Natural killer cell (primary cell): ENCODE results near the gene NUTF2. TPM values are rescaled to one million over a fixed set of nuclear protein-coding genes. Genes with fewer than 3 reads are reported as not detected.

Experiments
- ATAC-seq, 3 donors: fragments of 150-1000 bp in 2 of 3; fragments of 200-7000 bp in 1 of 3; cut with Tn5 transposase; 1 replicate in 1 of 3; 2 replicates in 2 of 3; pipeline ENCODE4 v1.10.0; 2021; ENCODE audit warnings: mild to moderate bottlenecking in 2 of 3, moderate library complexity in 2 of 3
- DNase-seq, 2 donors: peaks; one replicate each; pipeline versions ENCODE4 v3.0.0 to v3.0.0-alpha.2; 2013 to 2021; ENCODE audit warnings: mixed read lengths in 1 of 2
- H3K27ac ChIP-seq: one replicate; pipeline ENCODE4 v1.5.1; 2013; ENCODE audit warnings: mild to moderate bottlenecking, low read length
- H3K27me3 ChIP-seq: one replicate; pipeline ENCODE4 v1.6.1; 2013; ENCODE audit warnings: low read length; ENCODE audit not compliant: control insufficient read depth, insufficient read depth
- H3K36me3 ChIP-seq: one replicate; pipeline ENCODE4 v1.6.1; 2013; ENCODE audit warnings: low read length; ENCODE audit not compliant: control insufficient read depth, insufficient read depth
- H3K4me1 ChIP-seq: one replicate; pipeline ENCODE4 v1.6.1; 2013; ENCODE audit warnings: low read length; ENCODE audit not compliant: control insufficient read depth, insufficient read depth
- H3K4me3 ChIP-seq: one replicate; pipeline ENCODE4 v1.5.1; 2013; ENCODE audit warnings: low read length
- H3K9me3 ChIP-seq: one replicate; pipeline ENCODE4 v1.6.1; 2013; ENCODE audit warnings: low read length; ENCODE audit not compliant: control insufficient read depth, insufficient read depth
- H3K27ac Mint-ChIP-seq, 2 donors: one replicate each; pipeline ENCODE4 v1.8.0; 2022; ENCODE audit warnings: mild to moderate bottlenecking in 2 of 2, mixed read lengths in 2 of 2, moderate library complexity in 1 of 2
- H3K27me3 Mint-ChIP-seq, 2 donors: one replicate each; pipeline ENCODE4 v1.8.0; 2022; ENCODE audit warnings: low read depth in 2 of 2, mixed read lengths in 2 of 2
- H3K36me3 Mint-ChIP-seq: one replicate; pipeline ENCODE4 v1.8.0; 2022; ENCODE audit warnings: mixed read lengths
- H3K4me1 Mint-ChIP-seq, 2 donors: one replicate each; pipeline ENCODE4 v1.8.0; 2022; ENCODE audit warnings: mixed read lengths in 2 of 2
- H3K4me3 Mint-ChIP-seq: one replicate; pipeline ENCODE4 v1.8.0; 2022; ENCODE audit warnings: mild to moderate bottlenecking, moderate library complexity, mixed read lengths
- H3K9me3 Mint-ChIP-seq, 2 donors: one replicate each; pipeline ENCODE4 v1.8.0; 2022; ENCODE audit warnings: mixed read lengths in 2 of 2
- WGBS: methylation state at CpG from one replicate; pipeline ENCODE4 v1.1.7; 2013; ENCODE audit warnings: missing lambda C conversion rate; ENCODE audit not compliant: insufficient coverage; 5-methylcytosine and 5-hydroxymethylcytosine counted together
- intact Hi-C: fragments of 100-400 bp; cut with micrococcal nuclease; formaldehyde crosslinking; loops from one replicate; pipeline ENCODE4 v1.14.2; 2022
- total RNA-seq, 4 donors: library from RNA; stranded (reverse); fragments of 120-200 nt in 1 of 4; gene quantifications; one replicate each; pipeline versions ENCODE4 v1.2.3 to v1.2.4, GENCODE V29; 2013 to 2022
- TF ChIP-seq, protein P1 (sequence below): fragments of 200-600 bp; IDR thresholded peaks from one replicate; pipeline ENCODE4 v1.8.0; 2022; ENCODE audit warnings: antibody characterized with exemption

NUTF2 gene
- total RNA-seq, 3 donors from 2014 or later (not counting 1 experiment from before 2014, with no cell fraction given), result 43.2 to 47.1 (median 43.3) TPM

DNA sequence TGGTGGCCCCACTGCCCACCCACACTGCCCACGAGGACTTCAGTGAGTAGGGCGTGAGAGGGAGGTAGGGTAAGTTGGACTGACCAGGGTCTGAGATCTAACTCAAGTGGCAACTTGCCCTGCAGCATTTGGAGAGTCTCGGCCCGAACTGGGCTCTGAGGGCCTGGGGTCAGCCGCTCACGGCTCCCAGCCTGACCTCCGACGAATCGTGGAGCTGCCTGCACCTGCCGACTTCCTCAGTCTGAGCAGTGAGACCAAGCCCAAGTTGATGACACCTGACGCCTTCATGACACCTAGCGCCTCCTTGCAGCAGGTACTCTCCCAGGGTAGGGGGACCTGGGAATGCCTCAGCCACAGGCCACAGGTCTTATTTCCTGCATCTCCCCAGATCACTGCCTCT is 32.7 kb downstream of the NUTF2 start:
- ATAC-seq (no peak), DNase-seq (no peak)
- peaks cover under 1% of the 10 kb centered on the region for H3K4me1 ChIP-seq
- H3K27ac Mint-ChIP-seq, result no peak overlapping the region
- H3K9me3 Mint-ChIP-seq, result no peaks in the 10 kb centered on the region
- no peaks in the 10 kb centered on the region for H3K27me3 Mint-ChIP-seq
- intact Hi-C loops, result no loop called here
- H3K9me3 ChIP-seq, result no peaks in the 10 kb centered on the region
- H3K36me3 Mint-ChIP-seq, result no peaks in the 10 kb centered on the region
- 96% methylated on average over 12 of the region's 12 CpGs for WGBS
- peaks cover 81% of the 10 kb centered on the region for H3K36me3 ChIP-seq
- no peak overlapping the region for H3K4me3 Mint-ChIP-seq
- no peak overlapping the region for H3K27ac ChIP-seq
- no peaks in the 10 kb centered on the region for H3K27me3 ChIP-seq
- TF ChIP-seq, protein P1, sequence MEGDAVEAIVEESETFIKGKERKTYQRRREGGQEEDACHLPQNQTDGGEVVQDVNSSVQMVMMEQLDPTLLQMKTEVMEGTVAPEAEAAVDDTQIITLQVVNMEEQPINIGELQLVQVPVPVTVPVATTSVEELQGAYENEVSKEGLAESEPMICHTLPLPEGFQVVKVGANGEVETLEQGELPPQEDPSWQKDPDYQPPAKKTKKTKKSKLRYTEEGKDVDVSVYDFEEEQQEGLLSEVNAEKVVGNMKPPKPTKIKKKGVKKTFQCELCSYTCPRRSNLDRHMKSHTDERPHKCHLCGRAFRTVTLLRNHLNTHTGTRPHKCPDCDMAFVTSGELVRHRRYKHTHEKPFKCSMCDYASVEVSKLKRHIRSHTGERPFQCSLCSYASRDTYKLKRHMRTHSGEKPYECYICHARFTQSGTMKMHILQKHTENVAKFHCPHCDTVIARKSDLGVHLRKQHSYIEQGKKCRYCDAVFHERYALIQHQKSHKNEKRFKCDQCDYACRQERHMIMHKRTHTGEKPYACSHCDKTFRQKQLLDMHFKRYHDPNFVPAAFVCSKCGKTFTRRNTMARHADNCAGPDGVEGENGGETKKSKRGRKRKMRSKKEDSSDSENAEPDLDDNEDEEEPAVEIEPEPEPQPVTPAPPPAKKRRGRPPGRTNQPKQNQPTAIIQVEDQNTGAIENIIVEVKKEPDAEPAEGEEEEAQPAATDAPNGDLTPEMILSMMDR, result no peak
- H3K4me3 ChIP-seq, result no peak overlapping the region
- H3K4me1 Mint-ChIP-seq, result peaks cover 16 to 22% of the 10 kb centered on the region in 2 donors

DNA sequence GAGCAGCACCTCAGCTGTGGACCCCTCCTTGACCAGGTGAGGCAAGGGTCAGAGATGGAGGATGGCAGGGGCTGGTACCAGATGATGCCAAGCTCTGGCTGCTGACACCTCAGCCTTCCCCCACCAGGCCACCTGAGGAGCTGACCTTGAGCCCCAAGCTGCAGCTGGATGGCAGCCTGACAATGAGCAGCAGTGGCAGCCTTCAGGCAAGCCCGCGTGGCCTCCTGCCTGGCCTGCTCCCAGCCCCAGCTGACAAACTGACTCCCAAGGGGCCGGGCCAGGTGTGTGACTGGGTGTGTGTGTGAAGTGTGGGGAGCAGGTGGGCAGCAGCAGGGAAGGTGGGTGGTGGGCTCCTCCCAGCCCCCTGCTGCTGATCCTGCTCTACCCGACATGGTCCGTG is 33.2 kb downstream of the NUTF2 start:
- Mint-ChIP-seq H3K4me3 (no peak overlapping the region), H3K36me3 (no peaks in the 10 kb centered on the region), H3K27ac (no peak overlapping the region), H3K4me1 (peaks cover 12 to 17% of the 10 kb centered on the region in 2 donors), H3K27me3 (no peaks in the 10 kb centered on the region), H3K9me3 (no peaks in the 10 kb centered on the region)
- Histone ChIP-seq H3K9me3 (no peaks in the 10 kb centered on the region), H3K36me3 (peaks cover 85% of the 10 kb centered on the region), H3K27ac (no peak overlapping the region), H3K4me1 (no peaks in the 10 kb centered on the region), H3K27me3 (no peaks in the 10 kb centered on the region), H3K4me3 (no peak overlapping the region)
- 88% methylated on average over 5 of the region's 5 CpGs for WGBS
- no peak for ATAC-seq
- intact Hi-C loops, result no loop called here
- TF ChIP-seq, protein P1, result no peak
- DNase-seq, result no peak

DNA sequence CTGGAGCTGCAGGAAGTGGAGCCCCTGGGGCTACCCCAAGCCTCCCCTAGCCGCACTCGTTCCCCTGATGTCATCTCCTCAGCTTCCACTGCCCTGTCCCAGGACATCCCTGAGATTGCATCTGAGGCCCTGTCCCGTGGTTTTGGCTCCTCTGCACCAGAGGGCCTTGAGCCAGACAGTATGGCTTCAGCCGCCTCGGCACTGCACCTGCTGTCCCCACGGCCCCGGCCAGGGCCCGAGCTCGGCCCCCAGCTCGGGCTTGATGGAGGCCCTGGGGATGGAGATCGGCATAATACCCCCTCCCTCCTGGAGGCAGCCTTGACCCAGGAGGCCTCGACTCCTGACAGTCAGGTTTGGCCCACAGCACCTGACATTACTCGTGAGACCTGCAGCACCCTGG is 33.9 kb downstream of the NUTF2 start:
- intact Hi-C loops, result no loop called here
- no peaks in the 10 kb centered on the region for H3K27me3 Mint-ChIP-seq
- H3K4me3 ChIP-seq, result no peak overlapping the region
- H3K4me1 Mint-ChIP-seq, result peaks cover 5 to 11% of the 10 kb centered on the region in 2 donors
- no peaks in the 10 kb centered on the region for H3K36me3 Mint-ChIP-seq
- TF ChIP-seq, protein P1, result no peak
- no peaks in the 10 kb centered on the region for H3K9me3 ChIP-seq
- 95% methylated on average over 13 of the region's 13 CpGs for WGBS
- H3K4me1 ChIP-seq, result no peaks in the 10 kb centered on the region
- ATAC-seq (no peak), DNase-seq (no peak)
- no peak overlapping the region for H3K27ac ChIP-seq
- no peak overlapping the region for H3K27ac Mint-ChIP-seq
- H3K27me3 ChIP-seq, result no peaks in the 10 kb centered on the region
- no peaks in the 10 kb centered on the region for H3K9me3 Mint-ChIP-seq
- H3K36me3 ChIP-seq, result peaks cover 88% of the 10 kb centered on the region
- no peak overlapping the region for H3K4me3 Mint-ChIP-seq

DNA sequence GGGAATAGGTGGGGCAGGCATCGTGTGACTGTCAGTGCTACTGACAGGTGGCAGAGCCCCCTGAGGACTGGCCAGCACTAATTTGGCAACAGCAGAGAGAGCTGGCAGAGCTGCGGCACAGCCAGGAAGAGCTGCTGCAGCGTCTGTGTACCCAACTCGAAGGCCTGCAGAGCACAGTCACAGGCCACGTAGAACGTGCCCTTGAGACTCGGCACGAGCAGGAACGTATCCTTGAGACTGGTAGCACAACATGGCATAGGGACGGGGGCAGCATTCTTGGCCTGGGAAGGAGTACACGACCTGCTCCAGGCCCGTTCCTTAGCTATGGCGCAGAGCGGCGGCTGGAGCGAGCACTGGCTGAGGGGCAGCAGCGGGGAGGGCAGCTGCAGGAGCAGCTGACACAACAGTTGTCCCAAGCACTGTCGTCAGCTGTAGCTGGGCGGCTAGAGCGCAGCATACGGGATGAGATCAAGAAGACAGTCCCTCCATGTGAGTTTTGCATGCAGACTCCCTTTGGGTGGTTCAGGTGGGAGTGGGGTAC is 35.0 kb downstream of the NUTF2 start:
- Mint-ChIP-seq H3K4me1 (peaks cover 0 to 4% of the 10 kb centered on the region in 2 donors), H3K27me3 (no peaks in the 10 kb centered on the region), H3K27ac (no peak overlapping the region), H3K36me3 (no peaks in the 10 kb centered on the region), H3K9me3 (no peaks in the 10 kb centered on the region), H3K4me3 (no peak overlapping the region)
- no peak for ATAC-seq
- TF ChIP-seq, protein P1, result no peak
- Histone ChIP-seq H3K27ac (no peak overlapping the region), H3K4me1 (no peaks in the 10 kb centered on the region), H3K36me3 (peaks cover 82% of the 10 kb centered on the region), H3K27me3 (no peaks in the 10 kb centered on the region), H3K4me3 (no peak overlapping the region), H3K9me3 (no peaks in the 10 kb centered on the region)
- intact Hi-C loops, result no loop called here
- WGBS, result 95% methylated on average over 21 of the region's 21 CpGs
- no peak for DNase-seq
